HG03025 (cell line): Measurements from ENCODE around the gene RILPL1.
"Not testable (repeated sequence)": the region's sequence is repeated elsewhere in the genome, so short reads cannot be mapped to it uniquely, and the experiment has no call there.

ENCODE experiments used
- ATAC-seq: cut with Tn5 transposase; IDR thresholded peaks from one replicate; pipeline ENCODE4 v1.9.1; 2021; ENCODE audit warnings: mild to moderate bottlenecking, moderate library complexity; ENCODE audit not compliant: unreplicated experiment, low FRiP score

Gene RILPL1

GRCh38 chr12:123435636-123436016 is 97.9 kb downstream of the RILPL1 start:
- ATAC-seq, result no peak

- no peak for ATAC-seq
Observed at GRCh38 chr12:123433615-123434014, 99.9 kb downstream of the RILPL1 start.

GRCh38 chr12:123431951-123432817 is 101.3 kb downstream of the RILPL1 start:
- ATAC-seq, result not testable (repeated sequence)

GRCh38 chr12:123429101-123429500 is 104.4 kb downstream of the RILPL1 start:
- not testable (repeated sequence) for ATAC-seq

- ATAC-seq, result no peak
Observed at GRCh38 chr12:123428591-123428990, 104.9 kb downstream of the RILPL1 start.

GRCh38 chr12:123427036-123427769 is 106.3 kb downstream of the RILPL1 start:
- peak; percentile 87 for ATAC-seq

- no peak for ATAC-seq
Observed at GRCh38 chr12:123421314-123421713, 112.2 kb downstream of the RILPL1 start.
